Endothelial cell (in vitro differentiated cells): ENCODE results near the gene FOXN1. TPM values are rescaled to one million over a fixed set of nuclear protein-coding genes. Genes with fewer than 3 reads are reported as not detected.
A peak's percentile ranks its signal among the peaks of the same experiment; 100 is the strongest.

ENCODE experiments used
- DNase-seq: peaks from one replicate; pipeline ENCODE4 v3.0.0; 2021; ENCODE audit warnings: low spot score
- H3K27ac Mint-ChIP-seq: one replicate; pipeline ENCODE4 v1.8.0; 2021; ENCODE audit warnings: mixed read lengths, inconsistent platforms; ENCODE audit not compliant: unreplicated experiment
- H3K27me3 Mint-ChIP-seq: one replicate; pipeline ENCODE4 v1.8.0; 2021; ENCODE audit warnings: mild to moderate bottlenecking, moderate library complexity, mixed read lengths, inconsistent platforms; ENCODE audit not compliant: unreplicated experiment
- H3K36me3 Mint-ChIP-seq: one replicate; pipeline ENCODE4 v1.8.0; 2021; ENCODE audit warnings: mild to moderate bottlenecking, low read depth, mixed read lengths, inconsistent platforms; ENCODE audit not compliant: unreplicated experiment
- H3K4me1 Mint-ChIP-seq: one replicate; pipeline ENCODE4 v1.8.0; 2021; ENCODE audit warnings: mild to moderate bottlenecking, mixed read lengths, inconsistent platforms; ENCODE audit not compliant: unreplicated experiment
- H3K4me3 Mint-ChIP-seq: one replicate; pipeline ENCODE4 v1.8.0; 2021; ENCODE audit warnings: mild to moderate bottlenecking, mixed read lengths, inconsistent platforms; ENCODE audit not compliant: unreplicated experiment
- H3K9me3 Mint-ChIP-seq: one replicate; pipeline ENCODE4 v1.8.0; 2021; ENCODE audit warnings: mixed read lengths, inconsistent platforms; ENCODE audit not compliant: unreplicated experiment
- CTCF ChIP-seq: fragments of 200-600 bp; sonication (generic); IDR thresholded peaks from one replicate; pipeline ENCODE4 v1.5.0; 2021; ENCODE audit warnings: antibody characterized with exemption; ENCODE audit not compliant: unreplicated experiment
- total RNA-seq: library from RNA; stranded (reverse); fragmentation: NEBNext Ultra II Directional; extraction: Animal tissue kit (Norgen Biotek cat#: 25700); gene quantifications from one replicate; pipeline ENCODE4 v1.2.1, GENCODE V29; 2021; ENCODE audit not compliant: unreplicated experiment

The FOXN1 gene
- total RNA-seq, 1 donor from 2014 or later = not detected

DNA sequence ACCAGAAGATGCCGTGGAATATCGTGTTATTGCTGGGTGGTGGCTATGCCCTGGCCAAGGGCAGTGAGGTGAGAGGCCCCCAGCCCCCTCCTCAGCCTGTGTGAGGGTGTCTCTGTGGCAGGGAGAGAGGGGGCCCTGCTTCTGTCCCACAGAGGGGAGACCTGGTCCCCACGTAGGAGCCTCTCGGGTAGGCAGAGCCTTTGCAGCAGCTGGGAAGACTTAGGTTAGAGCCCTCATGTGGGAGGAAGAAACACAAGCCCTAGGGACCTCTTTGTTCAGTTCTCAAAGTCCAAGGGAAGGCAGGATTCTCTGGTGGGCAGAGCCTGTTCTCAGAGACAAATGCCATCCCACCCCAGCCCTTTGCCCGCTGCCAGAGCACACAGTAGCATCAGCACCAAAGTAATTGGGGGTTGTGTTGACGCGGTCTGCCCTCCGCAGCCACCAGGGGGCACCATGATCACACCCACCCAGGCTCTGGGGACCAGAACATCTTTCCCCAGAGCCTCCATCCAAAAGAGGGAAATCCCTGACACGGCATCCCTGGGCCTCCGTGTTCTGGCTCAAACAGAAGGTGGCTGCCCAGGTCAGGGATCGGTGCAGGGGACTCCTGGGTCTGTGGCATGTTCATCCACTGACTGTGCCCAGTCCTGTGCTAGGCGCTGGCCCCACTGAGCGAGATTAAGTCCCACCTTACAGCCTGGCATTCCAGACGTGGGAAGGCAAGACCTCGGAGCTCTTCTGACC is 11.5 kb upstream of the FOXN1 start:
- DNase-seq = peak; percentile 87
- peak; percentile 80 for TF ChIP-seq CTCF
- Mint-ChIP-seq H3K9me3 (no peaks in the 10 kb centered on the region), H3K4me1 (peaks cover 6% of the 10 kb centered on the region), H3K4me3 (no peak overlapping the region), H3K27me3 (peaks cover 5% of the 10 kb centered on the region), H3K36me3 (peaks cover 5% of the 10 kb centered on the region), H3K27ac (no peak overlapping the region)

DNA sequence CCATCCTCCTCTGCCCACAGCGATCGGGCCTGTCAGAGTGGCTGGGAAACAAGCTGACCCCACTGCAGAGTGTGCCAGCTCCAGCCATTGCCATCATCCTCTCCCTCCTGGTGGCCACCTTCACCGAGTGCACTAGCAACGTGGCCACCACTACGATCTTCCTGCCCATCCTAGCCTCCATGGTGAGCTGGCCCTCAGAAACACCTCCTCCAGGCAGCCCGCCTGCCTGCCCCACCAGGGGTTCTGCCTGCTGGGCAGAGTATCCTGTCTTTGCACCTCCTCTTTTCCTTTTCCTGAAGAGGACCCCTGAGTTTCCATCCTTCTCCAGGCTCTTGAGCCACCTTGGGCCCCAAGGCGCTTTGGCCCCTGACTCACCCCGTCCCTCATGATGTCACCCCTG is 10.5 kb upstream of the FOXN1 start:
- DNase-seq = no peak
- Mint-ChIP-seq H3K27ac (no peak overlapping the region), H3K9me3 (no peaks in the 10 kb centered on the region), H3K27me3 (peaks cover 5% of the 10 kb centered on the region), H3K4me1 (peaks cover 10% of the 10 kb centered on the region), H3K36me3 (peaks cover 5% of the 10 kb centered on the region), H3K4me3 (no peak overlapping the region)
- TF ChIP-seq CTCF = no peak

DNA sequence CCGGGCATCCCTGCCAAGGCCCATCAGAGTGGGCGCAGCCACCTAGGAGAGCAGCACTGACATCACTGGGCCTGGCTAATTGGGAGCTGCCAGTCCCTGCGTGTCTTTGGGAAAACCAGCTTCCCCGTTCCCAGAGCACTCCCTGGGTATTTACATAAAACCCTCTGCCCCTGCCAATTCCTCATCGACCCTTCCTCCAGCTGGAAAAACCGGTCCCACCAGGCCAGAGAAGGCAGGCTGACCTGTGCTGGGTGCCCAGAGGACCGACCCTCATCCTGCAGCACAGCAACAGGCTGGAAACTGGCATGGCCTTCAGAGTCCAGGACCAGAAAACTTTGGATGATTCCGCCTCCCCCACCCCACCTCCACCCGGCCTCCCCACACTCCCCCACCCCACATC is 8.2 kb upstream of the FOXN1 start:
- Mint-ChIP-seq H3K4me3 (no peak overlapping the region), H3K36me3 (peaks cover 1% of the 10 kb centered on the region), H3K9me3 (no peaks in the 10 kb centered on the region), H3K4me1 (peaks cover 8% of the 10 kb centered on the region), H3K27me3 (peaks cover 5% of the 10 kb centered on the region), H3K27ac (no peak overlapping the region)
- DNase-seq = no peak
- no peak for TF ChIP-seq CTCF

DNA sequence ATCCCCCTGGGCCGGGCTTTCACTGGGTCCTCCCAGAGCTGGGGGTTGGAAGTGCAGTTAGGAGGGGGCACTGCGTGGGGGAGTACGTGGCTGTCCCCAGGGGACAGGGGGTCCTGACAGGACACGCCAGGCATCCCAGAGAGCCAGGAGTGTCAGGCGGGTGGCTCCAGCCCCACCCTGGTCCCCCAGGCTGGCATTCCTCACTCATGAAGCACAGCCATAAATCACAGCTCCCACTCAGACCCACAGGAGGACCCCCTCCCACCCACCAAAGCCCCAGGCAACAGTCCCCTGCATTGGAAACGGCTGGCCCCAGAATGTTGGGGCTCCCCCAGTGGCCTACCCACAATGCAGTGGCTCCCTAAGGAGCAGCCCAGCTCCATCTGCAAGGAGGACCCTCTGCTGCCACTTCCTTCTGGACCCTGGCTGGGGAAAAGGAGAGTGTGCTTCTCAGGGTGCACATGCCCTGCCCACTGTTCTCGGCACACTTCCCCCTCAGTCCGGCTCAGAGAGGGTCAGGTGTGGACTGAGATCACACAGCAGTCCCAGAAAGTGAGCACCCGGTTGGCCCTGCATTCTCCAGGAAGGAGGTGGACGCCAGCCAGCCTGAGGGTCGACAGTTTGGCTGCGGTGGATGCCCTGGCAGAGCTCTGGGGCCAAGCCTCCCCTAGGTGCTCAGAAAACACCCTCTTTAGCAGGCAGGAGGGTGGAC is 7.3 kb upstream of the FOXN1 start:
- no peak for TF ChIP-seq CTCF
- DNase-seq = no peak
- no peaks in the 10 kb centered on the region for H3K9me3 Mint-ChIP-seq
- H3K27me3 Mint-ChIP-seq = peaks cover 4% of the 10 kb centered on the region
- H3K4me3 Mint-ChIP-seq = no peak overlapping the region
- H3K27ac Mint-ChIP-seq = no peak overlapping the region
- peaks cover 6% of the 10 kb centered on the region for H3K4me1 Mint-ChIP-seq
- no peaks in the 10 kb centered on the region for H3K36me3 Mint-ChIP-seq

- Mint-ChIP-seq H3K27me3 (peaks cover 4% of the 10 kb centered on the region), H3K4me1 (peaks cover 6% of the 10 kb centered on the region), H3K9me3 (no peaks in the 10 kb centered on the region), H3K36me3 (no peaks in the 10 kb centered on the region), H3K4me3 (no peak overlapping the region), H3K27ac (no peak overlapping the region)
- no peak for TF ChIP-seq CTCF
- DNase-seq = no peak
These were observed 6.8 kb upstream of the FOXN1 start for GRCh38 chr17:28499364-28499664.
